ENCODE results near the gene CUL2.

Gene CUL2

GRCh38 chr10:35006836-35007235 is 83.3 kb downstream of the CUL2 start:
- peaks cover 20% of the 10 kb centered on the region for H3K36me3 ChIP-seq (ENCODE audit: insufficient read depth, insufficient read length, low read length)
- TF ChIP-seq ZNF274 (IDR thresholded peaks at IDR 0.05; ENCODE audit: low read depth, low read length) (no peak), SUZ12 (IDR thresholded peaks at IDR 0.05; ENCODE audit: extremely low read depth, insufficient read depth, insufficient read length) (no peak)
- H3K9ac ChIP-seq (ENCODE audit: insufficient read length, low read depth), result no peak overlapping the region

DNA sequence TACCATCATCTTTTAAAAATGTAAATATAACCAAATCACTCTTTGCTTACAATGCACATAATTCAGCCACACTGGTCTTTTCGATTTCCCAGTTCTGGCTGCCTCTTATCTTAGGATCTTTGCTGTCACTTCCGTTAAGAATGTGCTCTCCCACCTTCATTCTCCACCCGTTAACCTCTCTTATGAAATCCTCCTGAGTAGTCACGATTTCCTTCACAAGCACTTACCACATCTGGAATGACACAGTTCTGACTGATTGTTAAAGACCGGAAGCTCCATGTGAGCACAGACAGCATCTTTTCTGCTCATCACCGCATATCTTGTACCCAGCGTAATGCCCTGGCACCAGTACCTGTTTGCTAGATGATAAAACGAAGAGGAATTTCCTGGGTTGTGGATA is 84.3 kb downstream of the CUL2 start:
- H3K27me3 ChIP-seq (ENCODE audit: insufficient read depth, insufficient read length), result no peaks in the 10 kb centered on the region
- H3K36me3 ChIP-seq (ENCODE audit: insufficient read depth, insufficient read length, low read length), result peaks cover 17% of the 10 kb centered on the region
- no peak for DNase-seq (ENCODE audit: low read depth, low spot score)
- no peaks in the 10 kb centered on the region for H3K4me1 ChIP-seq (ENCODE audit: insufficient read depth, insufficient read length)
- TF ChIP-seq ZNF274 (IDR thresholded peaks at IDR 0.05; ENCODE audit: low read depth, low read length) (no peak), YY1 (IDR thresholded peaks at IDR 0.05; ENCODE audit: insufficient read depth, insufficient read length) (no peak), SUZ12 (IDR thresholded peaks at IDR 0.05; ENCODE audit: extremely low read depth, insufficient read depth, insufficient read length) (no peak)
- H3K4me3 ChIP-seq (ENCODE audit: insufficient read length, low read depth), result no peak overlapping the region
- H3K9ac ChIP-seq (ENCODE audit: insufficient read length, low read depth), result no peak overlapping the region
- H3K9me3 ChIP-seq (ENCODE audit: insufficient read depth, low read length), result no peaks in the 10 kb centered on the region

More at GRCh38 chr10:35006836-35007235, 83.3 kb downstream of the CUL2 start:
- no peaks in the 10 kb centered on the region for H3K4me1 ChIP-seq (ENCODE audit: insufficient read depth, insufficient read length)
- no peak overlapping the region for H3K4me3 ChIP-seq (ENCODE audit: insufficient read length, low read depth)
- DNase-seq (ENCODE audit: low read depth, low spot score), result no peak
- no peaks in the 10 kb centered on the region for H3K27me3 ChIP-seq (ENCODE audit: insufficient read depth, insufficient read length)
- H3K9me3 ChIP-seq (ENCODE audit: insufficient read depth, low read length), result no peaks in the 10 kb centered on the region

GRCh38 chr10:35004651-35005050 is 85.5 kb downstream of the CUL2 start:
- Histone ChIP-seq H3K9ac (ENCODE audit: insufficient read length, low read depth) (no peak overlapping the region), H3K4me1 (ENCODE audit: insufficient read depth, insufficient read length) (no peaks in the 10 kb centered on the region), H3K9me3 (ENCODE audit: insufficient read depth, low read length) (no peaks in the 10 kb centered on the region), H3K4me3 (ENCODE audit: insufficient read length, low read depth) (no peak overlapping the region), H3K27me3 (ENCODE audit: insufficient read depth, insufficient read length) (no peaks in the 10 kb centered on the region), H3K36me3 (ENCODE audit: insufficient read depth, insufficient read length, low read length) (peaks cover 5% of the 10 kb centered on the region)
- no peak for TF ChIP-seq SUZ12 (IDR thresholded peaks at IDR 0.05; ENCODE audit: extremely low read depth, insufficient read depth, insufficient read length)
- TF ChIP-seq YY1 (IDR thresholded peaks at IDR 0.05; ENCODE audit: insufficient read depth, insufficient read length), result no peak
- TF ChIP-seq ZNF274 (IDR thresholded peaks at IDR 0.05; ENCODE audit: low read depth, low read length), result no peak
- DNase-seq (ENCODE audit: low read depth, low spot score), result no peak

DNA sequence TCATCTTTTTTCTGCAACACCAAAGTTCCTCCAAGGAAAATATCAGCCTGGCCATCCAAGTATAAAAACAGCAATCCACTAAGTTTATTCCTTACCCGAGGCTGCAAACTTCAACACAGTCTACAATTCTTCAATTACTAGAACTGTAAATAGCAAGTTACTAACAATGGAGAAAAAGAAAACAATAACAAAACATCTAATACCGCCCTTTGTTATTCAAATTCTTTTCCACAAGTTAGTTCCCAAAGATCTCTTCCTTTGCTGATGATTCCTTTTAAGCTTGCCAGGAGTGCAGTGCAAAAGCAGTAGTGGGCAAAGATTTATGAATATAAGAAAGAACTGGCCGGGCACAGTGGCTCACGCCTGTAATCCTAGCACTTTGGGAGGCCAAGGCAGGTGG is 86.2 kb downstream of the CUL2 start:
- no peak for DNase-seq (ENCODE audit: low read depth, low spot score)
- H3K9ac ChIP-seq (ENCODE audit: insufficient read length, low read depth), result no peak overlapping the region

GRCh38 chr10:35000936-35001335 is 89.2 kb downstream of the CUL2 start:
- DNase-seq (ENCODE audit: low read depth, low spot score), result no peak
- no peak overlapping the region for H3K4me3 ChIP-seq (ENCODE audit: insufficient read length, low read depth)
- no peaks in the 10 kb centered on the region for H3K9me3 ChIP-seq (ENCODE audit: insufficient read depth, low read length)
- no peaks in the 10 kb centered on the region for H3K36me3 ChIP-seq (ENCODE audit: insufficient read depth, insufficient read length, low read length)
- H3K9ac ChIP-seq (ENCODE audit: insufficient read length, low read depth), result no peak overlapping the region
- no peaks in the 10 kb centered on the region for H3K4me1 ChIP-seq (ENCODE audit: insufficient read depth, insufficient read length)
- no peak for TF ChIP-seq ZNF274 (IDR thresholded peaks at IDR 0.05; ENCODE audit: low read depth, low read length)
- TF ChIP-seq YY1 (IDR thresholded peaks at IDR 0.05; ENCODE audit: insufficient read depth, insufficient read length), result no peak
- no peak for TF ChIP-seq SUZ12 (IDR thresholded peaks at IDR 0.05; ENCODE audit: extremely low read depth, insufficient read depth, insufficient read length)
- no peaks in the 10 kb centered on the region for H3K27me3 ChIP-seq (ENCODE audit: insufficient read depth, insufficient read length)

More for the DNA sequence above, 86.2 kb downstream of the CUL2 start:
- TF ChIP-seq ZNF274 (IDR thresholded peaks at IDR 0.05; ENCODE audit: low read depth, low read length) (no peak), SUZ12 (IDR thresholded peaks at IDR 0.05; ENCODE audit: extremely low read depth, insufficient read depth, insufficient read length) (no peak)
- H3K9me3 ChIP-seq (ENCODE audit: insufficient read depth, low read length), result no peaks in the 10 kb centered on the region
- no peaks in the 10 kb centered on the region for H3K4me1 ChIP-seq (ENCODE audit: insufficient read depth, insufficient read length)
- no peak overlapping the region for H3K4me3 ChIP-seq (ENCODE audit: insufficient read length, low read depth)
- no peaks in the 10 kb centered on the region for H3K36me3 ChIP-seq (ENCODE audit: insufficient read depth, insufficient read length, low read length)
- H3K27me3 ChIP-seq (ENCODE audit: insufficient read depth, insufficient read length), result no peaks in the 10 kb centered on the region

GRCh38 chr10:34999532-34999931 is 90.6 kb downstream of the CUL2 start:
- no peak for DNase-seq (ENCODE audit: low read depth, low spot score)
- no peaks in the 10 kb centered on the region for H3K27me3 ChIP-seq (ENCODE audit: insufficient read depth, insufficient read length)

DNA sequence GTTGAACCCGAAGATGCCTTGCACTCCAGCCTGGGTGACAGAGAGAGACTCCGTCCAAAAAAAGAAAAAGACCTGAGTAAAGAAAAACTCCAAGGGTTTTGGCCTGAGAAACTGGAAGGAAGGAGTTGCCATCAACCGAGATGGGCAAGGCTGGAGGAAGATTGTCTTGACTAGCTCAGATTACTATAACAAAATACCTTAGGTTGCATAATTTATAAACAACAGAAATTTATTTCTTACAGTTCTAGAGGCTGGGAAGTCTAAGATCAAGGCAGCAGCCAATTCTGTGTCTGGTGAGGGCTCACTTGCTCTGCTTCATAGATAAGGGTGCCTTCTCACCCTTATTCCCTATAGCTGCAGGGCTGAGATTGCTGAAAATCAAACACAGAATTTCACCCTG is 91.2 kb downstream of the CUL2 start:
- Histone ChIP-seq H3K27me3 (ENCODE audit: insufficient read depth, insufficient read length) (no peaks in the 10 kb centered on the region), H3K9me3 (ENCODE audit: insufficient read depth, low read length) (no peaks in the 10 kb centered on the region), H3K36me3 (ENCODE audit: insufficient read depth, insufficient read length, low read length) (no peaks in the 10 kb centered on the region), H3K4me1 (ENCODE audit: insufficient read depth, insufficient read length) (no peaks in the 10 kb centered on the region), H3K4me3 (ENCODE audit: insufficient read length, low read depth) (no peak overlapping the region), H3K9ac (ENCODE audit: insufficient read length, low read depth) (no peak overlapping the region)
- TF ChIP-seq ZNF274 (IDR thresholded peaks at IDR 0.05; ENCODE audit: low read depth, low read length) (no peak), SUZ12 (IDR thresholded peaks at IDR 0.05; ENCODE audit: extremely low read depth, insufficient read depth, insufficient read length) (no peak), YY1 (IDR thresholded peaks at IDR 0.05; ENCODE audit: insufficient read depth, insufficient read length) (no peak)
- DNase-seq (ENCODE audit: low read depth, low spot score), result no peak

More at GRCh38 chr10:34999532-34999931, 90.6 kb downstream of the CUL2 start:
- TF ChIP-seq YY1 (IDR thresholded peaks at IDR 0.05; ENCODE audit: insufficient read depth, insufficient read length) (no peak), SUZ12 (IDR thresholded peaks at IDR 0.05; ENCODE audit: extremely low read depth, insufficient read depth, insufficient read length) (no peak), ZNF274 (IDR thresholded peaks at IDR 0.05; ENCODE audit: low read depth, low read length) (no peak)
- H3K4me3 ChIP-seq (ENCODE audit: insufficient read length, low read depth), result no peak overlapping the region
- no peaks in the 10 kb centered on the region for H3K4me1 ChIP-seq (ENCODE audit: insufficient read depth, insufficient read length)
- H3K36me3 ChIP-seq (ENCODE audit: insufficient read depth, insufficient read length, low read length), result no peaks in the 10 kb centered on the region
- no peaks in the 10 kb centered on the region for H3K9me3 ChIP-seq (ENCODE audit: insufficient read depth, low read length)
- H3K9ac ChIP-seq (ENCODE audit: insufficient read length, low read depth), result no peak overlapping the region

DNA sequence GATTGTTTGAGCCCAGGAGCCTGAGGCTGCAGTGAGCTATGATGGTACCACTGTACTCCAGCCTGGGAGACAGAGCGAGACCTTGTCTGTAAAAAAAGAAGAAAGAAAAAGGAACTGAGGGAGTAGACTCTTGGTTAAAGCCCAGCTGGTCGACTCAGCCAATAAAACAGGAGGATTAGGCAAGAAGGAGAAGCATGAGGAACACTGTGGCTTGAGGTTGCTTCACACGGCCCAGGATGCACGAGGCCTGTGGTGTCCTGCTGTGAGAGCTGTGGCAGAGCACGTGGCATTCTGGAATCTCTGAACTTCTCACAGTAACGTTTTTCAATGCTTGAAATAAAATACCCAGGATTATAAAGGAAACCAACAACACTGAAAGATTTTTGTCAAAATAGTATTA is 93.3 kb downstream of the CUL2 start:
- Histone ChIP-seq H3K36me3 (ENCODE audit: insufficient read depth, insufficient read length, low read length) (no peaks in the 10 kb centered on the region), H3K27me3 (ENCODE audit: insufficient read depth, insufficient read length) (no peaks in the 10 kb centered on the region), H3K9ac (ENCODE audit: insufficient read length, low read depth) (no peak overlapping the region), H3K4me3 (ENCODE audit: insufficient read length, low read depth) (no peak overlapping the region), H3K4me1 (ENCODE audit: insufficient read depth, insufficient read length) (no peaks in the 10 kb centered on the region), H3K9me3 (ENCODE audit: insufficient read depth, low read length) (no peaks in the 10 kb centered on the region)
- TF ChIP-seq ZNF274 (IDR thresholded peaks at IDR 0.05; ENCODE audit: low read depth, low read length) (no peak), YY1 (IDR thresholded peaks at IDR 0.05; ENCODE audit: insufficient read depth, insufficient read length) (no peak), SUZ12 (IDR thresholded peaks at IDR 0.05; ENCODE audit: extremely low read depth, insufficient read depth, insufficient read length) (no peak)
- no peak for DNase-seq (ENCODE audit: low read depth, low spot score)
